IMR-90 (cell line): ENCODE results near the gene ZNF775. TPM values are rescaled to one million over a fixed set of nuclear protein-coding genes. Genes with fewer than 3 reads are reported as not detected.

ENCODE experiments used
- ATAC-seq: fragments of 200-7000 bp; cut with Tn5 transposase; 2 replicates; pipeline ENCODE4 v1.9.1; 2020; ENCODE audit warnings: low read depth, mild to moderate bottlenecking, moderate library complexity
- BruUV-seq: library from RNA; stranded (reverse); fragments of 400-500 nt; replicated peaks from 2 replicates; lab custom pipeline; 2021; lab: Mats Ljungman, UMichigan
- CTCF ChIA-PET: fragments of 300-600 bp; formaldehyde crosslinking; extraction: SDS; loops from one replicate; lab custom pipeline; 2021; ENCODE audit warnings: antibody characterized with exemption; lab: Yijun Ruan, JAX
- POLR2A ChIA-PET: fragments of 300-600 bp; sonication (Branson Sonifier 250); formaldehyde crosslinking; loops from one replicate; lab custom pipeline; 2022; ENCODE audit warnings: antibody characterized with exemption; ENCODE audit not compliant: unreplicated experiment; lab: Charles Lee
- DNase-seq: peaks from one replicate; pipeline ENCODE4 v3.0.0; 2013
- H2AFZ ChIP-seq: replicated peaks from 2 replicates; pipeline ENCODE3; 2013; ENCODE audit warnings: low read length, mild to moderate bottlenecking; ENCODE audit not compliant: poor library complexity
- H2AK5ac ChIP-seq: 2 replicates; pipeline ENCODE4 v1.6.1; 2013; ENCODE audit warnings: low read depth, low read length, inconsistent platforms
- H2AK9ac ChIP-seq: replicated peaks from 2 replicates; pipeline ENCODE3; 2013; ENCODE audit warnings: mild to moderate bottlenecking, low read depth, low read length, moderate library complexity; ENCODE audit not compliant: poor library complexity
- H2BK120ac ChIP-seq: 2 replicates; pipeline ENCODE4 v1.6.1; 2013; ENCODE audit warnings: low read depth, low read length, inconsistent platforms
- H2BK15ac ChIP-seq: 3 replicates; pipeline ENCODE4 v1.6.1; 2013; ENCODE audit warnings: low read depth, low read length, inconsistent platforms
- H2BK20ac ChIP-seq: 2 replicates; pipeline ENCODE4 v1.6.1; 2013; ENCODE audit warnings: low read depth, mild to moderate bottlenecking, inconsistent platforms, low read length, moderate library complexity
- H2BK5ac ChIP-seq: 2 replicates; pipeline ENCODE4 v1.6.1; 2013; ENCODE audit warnings: mild to moderate bottlenecking, low read depth, low read length, inconsistent platforms; ENCODE audit not compliant: poor library complexity, severe bottlenecking
- H3K14ac ChIP-seq: replicated peaks from 2 replicates; pipeline ENCODE4 v1.6.1; 2013; ENCODE audit warnings: low read depth, low read length, inconsistent platforms
- H3K18ac ChIP-seq: 2 replicates; pipeline ENCODE4 v1.6.1; 2013; ENCODE audit warnings: low read depth, low read length, control low read depth
- H3K23ac ChIP-seq: 2 replicates; pipeline ENCODE4 v1.6.1; 2013; ENCODE audit warnings: low read depth, low read length, inconsistent platforms
- H3K27ac ChIP-seq: 2 replicates; pipeline ENCODE4 v1.5.1; 2013; ENCODE audit warnings: mild to moderate bottlenecking, control low read depth, low read length; ENCODE audit not compliant: insufficient read depth
- H3K27me3 ChIP-seq: 2 replicates; pipeline ENCODE4 v1.6.1; 2013; ENCODE audit warnings: low read length; ENCODE audit not compliant: control insufficient read depth, insufficient read depth
- H3K36me3 ChIP-seq: 2 replicates; pipeline ENCODE4 v1.6.1; 2013; ENCODE audit warnings: low read length, mixed read lengths; ENCODE audit not compliant: control insufficient read depth, insufficient read depth
- H3K4ac ChIP-seq: 2 replicates; pipeline ENCODE4 v1.6.1; 2013; ENCODE audit warnings: low read depth, low read length, inconsistent platforms
- H3K4me1 ChIP-seq: 2 replicates; pipeline ENCODE4 v1.6.1; 2013; ENCODE audit warnings: low read length, mixed read lengths; ENCODE audit not compliant: control insufficient read depth, insufficient read depth
- H3K4me2 ChIP-seq: 2 replicates; pipeline ENCODE4 v1.6.1; 2013; ENCODE audit warnings: low read depth, mild to moderate bottlenecking, control low read depth, low read length, moderate library complexity
- H3K4me3 ChIP-seq: 2 replicates; pipeline ENCODE4 v1.5.1; 2013; ENCODE audit warnings: low read depth, mild to moderate bottlenecking, control low read depth, low read length, moderate library complexity; ENCODE audit not compliant: insufficient read depth
- H3K56ac ChIP-seq: 2 replicates; pipeline ENCODE4 v1.6.1; 2013; ENCODE audit warnings: low read length, inconsistent platforms; ENCODE audit not compliant: insufficient read depth; ENCODE audit errors: extremely low read depth
- H3K79me1 ChIP-seq, 2 experiments: 2 replicates each; pipeline ENCODE4 v1.6.1; 2013; ENCODE audit warnings: low read length in 2 of 2, inconsistent platforms in 1 of 2, low read depth in 1 of 2
- H3K9ac ChIP-seq: 2 replicates; pipeline ENCODE4 v1.6.1; 2013; ENCODE audit warnings: low read depth, low read length, control low read depth
- H3K9me1 ChIP-seq: 2 replicates; pipeline ENCODE4 v1.6.1; 2013; ENCODE audit warnings: low read length, inconsistent platforms; ENCODE audit not compliant: insufficient read depth
- H3K9me3 ChIP-seq: 2 replicates; pipeline ENCODE4 v1.6.1; 2013; ENCODE audit warnings: low read length; ENCODE audit not compliant: control insufficient read depth, insufficient read depth
- H4K20me1 ChIP-seq: 2 replicates; pipeline ENCODE4 v1.6.1; 2013; ENCODE audit warnings: low read length, inconsistent platforms; ENCODE audit not compliant: insufficient read depth
- H4K5ac ChIP-seq: 2 replicates; pipeline ENCODE4 v1.6.1; 2013; ENCODE audit warnings: mild to moderate bottlenecking, low read depth, low read length, control low read depth
- H4K8ac ChIP-seq, 2 experiments: 2 replicates each; pipeline ENCODE4 v1.6.1; 2013; ENCODE audit warnings: low read depth in 2 of 2, low read length in 2 of 2, control low read depth in 1 of 2, inconsistent platforms in 1 of 2
- H4K91ac ChIP-seq: 2 replicates; pipeline ENCODE4 v1.6.1; 2013; ENCODE audit warnings: low read depth, low read length, inconsistent platforms; ENCODE audit not compliant: insufficient read depth
- BHLHE40 ChIP-seq: fragments of 150-350 bp; IDR thresholded peaks from 2 replicates; pipeline ENCODE4 v1.6.1; 2016; ENCODE audit warnings: mild to moderate bottlenecking, low read depth, low read length
- FOS ChIP-seq: fragments of 150-350 bp; IDR thresholded peaks from 2 replicates; pipeline ENCODE4 v1.6.1; 2016; ENCODE audit warnings: low read depth, low read length
- MAFK ChIP-seq: IDR thresholded peaks from 2 replicates; pipeline ENCODE4 v1.6.1; 2012; ENCODE audit warnings: low read depth, low read length, improper control_type of control experiment
- MAZ ChIP-seq: IDR thresholded peaks from 2 replicates; pipeline ENCODE4 v1.6.1; 2012; ENCODE audit warnings: low read depth, mild to moderate bottlenecking, low read length, improper control_type of control experiment, moderate library complexity, borderline replicate concordance
- RAD21 ChIP-seq: IDR thresholded peaks from 2 replicates; pipeline ENCODE4 v1.6.1; 2012; ENCODE audit warnings: low read length, improper control_type of control experiment
- WGBS, 2 experiments: methylation state at CpG; one replicate each; pipeline versions ENCODE4 v1.1.5 to v1.1.7; 2013; ENCODE audit warnings: missing lambda C conversion rate in 2 of 2; ENCODE audit not compliant: insufficient read length in 1 of 2; ENCODE audit errors: extremely low coverage in 2 of 2; 5-methylcytosine and 5-hydroxymethylcytosine counted together
- dilution Hi-C: fragments of 300-500 bp; cut with HindIII; formaldehyde crosslinking; loops from one replicate; pipeline ENCODE4 v1.14.3; 2018; ENCODE audit warnings: low sequenced_read_pairs; ENCODE audit not compliant: unreplicated experiment
- in situ Hi-C: fragments of 300-500 bp; cut with MboI; formaldehyde crosslinking; loops from 3 replicates; pipeline ENCODE4 v1.14.3; 2019; ENCODE audit warnings: low sequenced_read_pairs, inconsistent platforms, mixed read lengths
- intact Hi-C: fragments of 100-400 bp; cut with micrococcal nuclease; formaldehyde crosslinking; loops from 2 replicates; pipeline ENCODE4 v1.10.0; 2022
- polyA plus RNA-seq, 3 experiments: library from polyadenylated mRNA; depleted of rRNA; stranded (reverse); fragments of >200 nt; gene quantifications; 2 replicates each; pipeline ENCODE4 v1.2.3, GENCODE V29; 2012; ENCODE audit warnings: low replicate concordance in 1 of 3
- total RNA-seq: library from RNA; depleted of rRNA; stranded (reverse); fragments of >200 nt; gene quantifications from 2 replicates; pipeline ENCODE4 v1.2.3, GENCODE V29; 2012

The ZNF775 gene
- total and polyA plus RNA-seq, 2 of the 4 experiments (the other 2 are of a cell fraction), result 1.4 to 2.6 TPM

- Histone ChIP-seq H3K56ac (no peak overlapping the region), H3K36me3 (no peaks in the 10 kb centered on the region), H2AFZ (no peak overlapping the region), H3K27me3 (no peaks in the 10 kb centered on the region), H3K14ac (no peak overlapping the region), H4K91ac (no peak overlapping the region), H3K9ac (no peak overlapping the region), H2BK120ac (no peak overlapping the region), H2AK5ac (no peak overlapping the region), H3K4ac (no peak overlapping the region), H2BK20ac (no peak overlapping the region), H2BK15ac (no peak overlapping the region), H3K9me1 (no peaks in the 10 kb centered on the region; the same call in 1 of the 2 replicates), H3K4me1 (no peaks in the 10 kb centered on the region; the same call in 1 of the 2 replicates), H3K23ac (no peak overlapping the region), H4K8ac (no peak overlapping the region), H3K4me3 (no peak overlapping the region), H2AK9ac (no peak overlapping the region), H4K20me1 (no peaks in the 10 kb centered on the region), H3K4me2 (no peak overlapping the region), H3K9me3 (no peaks in the 10 kb centered on the region), H3K27ac (no peak overlapping the region), H3K79me1 (no peaks in the 10 kb centered on the region), H3K18ac (no peak overlapping the region), H4K5ac (no peak overlapping the region), H2BK5ac (no peak overlapping the region)
- intact Hi-C loops, result loop anchor here (2.0 kb wide), 1 partner anchor 65 kb away; no protein-coding TSS in a partner anchor
- ChIA-PET POLR2A (interaction anchor here (0.6 kb wide), 1 partner anchor 30 kb away, joined by 6 read pairs; no protein-coding TSS in a partner anchor), CTCF (interaction anchor here (0.9 to 2.0 kb wide), 4 partner anchors 11 to 51 kb away, joined by 3 to 5 read pairs (median 4); no protein-coding TSS in a partner anchor)
- ATAC-seq, result no peak
- dilution Hi-C loops, result no loop called here
- in situ Hi-C loops, result no loop called here
- no CpG with 5 or more reads among the region's 1 CpG for WGBS, 2 experiments
- TF ChIP-seq FOS (no peak), MAZ (no peak), MAFK (no peak), RAD21 (no peak), BHLHE40 (no peak)
- DNase-seq, result no peak
- BruUV-seq, result no TSS peak
These were observed 23.5 kb upstream of the ZNF775 start for GRCh38 chr7:150355666-150356059.
